GM19193 (cell line): ENCODE results near the gene EEIG1.

ENCODE experiments used
- POLR2A ChIP-seq: IDR thresholded peaks from 4 replicates; pipeline ENCODE4 v1.6.1; 2011; ENCODE audit not compliant: insufficient read depth, insufficient read length; ENCODE audit errors: extremely low read depth

Gene EEIG1

DNA sequence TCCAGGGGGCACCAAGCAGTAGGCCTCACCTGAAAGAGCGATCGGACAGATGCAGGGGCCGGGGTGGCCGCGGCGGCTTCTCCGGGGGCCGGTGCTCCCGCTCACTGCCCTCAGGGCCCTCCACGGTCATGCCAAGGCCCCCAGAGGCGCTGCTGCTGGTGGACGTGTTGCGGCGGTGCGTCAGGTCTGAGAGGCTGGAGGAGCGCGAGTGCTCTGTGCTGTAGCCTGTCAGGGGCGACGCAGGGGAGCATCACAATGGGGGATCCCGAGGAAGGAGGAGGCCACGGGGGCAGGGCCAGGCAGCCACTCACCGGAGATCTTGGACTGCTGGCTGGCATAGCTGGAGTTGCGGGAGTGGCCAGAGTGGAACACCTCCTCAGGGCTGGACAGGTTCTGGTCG is 35.5 kb downstream of the EEIG1 start:
- no peak for TF ChIP-seq POLR2A

- TF ChIP-seq POLR2A = no peak
Observed at GRCh38 chr9:127944586-127945218, 36.1 kb downstream of the EEIG1 start.

GRCh38 chr9:127943731-127944144 is 37.1 kb downstream of the EEIG1 start:
- TF ChIP-seq POLR2A = no peak

DNA sequence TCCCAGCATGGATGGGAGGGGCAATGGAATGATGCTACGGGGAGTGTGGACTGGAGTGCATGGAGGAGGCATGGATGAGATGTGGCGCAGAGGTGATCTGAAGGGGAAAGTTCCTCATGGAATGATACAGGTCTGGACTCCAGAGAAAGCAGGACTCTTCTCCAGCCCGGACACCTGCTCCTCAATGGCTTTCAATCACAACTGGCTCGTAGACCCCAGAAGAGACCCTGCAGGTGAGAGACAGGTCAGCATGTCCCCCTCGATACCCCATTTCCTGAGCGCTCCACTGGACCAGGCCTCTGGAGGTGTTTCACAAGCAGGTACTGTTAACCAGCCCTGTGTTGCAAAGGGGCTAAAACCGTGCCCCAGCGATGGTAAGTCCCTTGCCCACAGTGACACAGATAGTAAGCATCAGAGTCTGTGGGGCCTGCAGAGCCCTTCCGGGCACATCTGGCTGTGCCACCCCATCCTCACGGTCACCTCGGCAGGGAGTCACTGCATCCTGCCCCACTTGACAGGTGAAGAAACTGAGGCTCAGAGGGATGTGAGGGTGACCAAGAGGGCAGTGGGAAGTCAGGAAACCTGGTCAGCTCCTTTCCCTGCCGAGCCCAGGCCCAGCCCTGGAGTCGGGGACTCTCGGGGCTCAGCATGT is 37.7 kb downstream of the EEIG1 start:
- TF ChIP-seq POLR2A = no peak

GRCh38 chr9:127942216-127943010 is 38.4 kb downstream of the EEIG1 start:
- no peak for TF ChIP-seq POLR2A

- TF ChIP-seq POLR2A = no peak
Observed at GRCh38 chr9:127941961-127942215, 38.9 kb downstream of the EEIG1 start.

GRCh38 chr9:127941062-127941960 is 39.5 kb downstream of the EEIG1 start:
- TF ChIP-seq POLR2A = no peak

- TF ChIP-seq POLR2A = no peak
Observed at GRCh38 chr9:127940593-127940992, 40.2 kb downstream of the EEIG1 start.

- no peak for TF ChIP-seq POLR2A
Observed at GRCh38 chr9:127938298-127938690, 42.5 kb downstream of the EEIG1 start.

GRCh38 chr9:127937388-127938297 is 43.1 kb downstream of the EEIG1 start, which contains the start of gene DPM2:
Gene DPM2, minus strand, starts transcription at chr9:127937854. Its CDS starts 34 bp downstream, at chr9:127937820.
- peak; percentile 87 for TF ChIP-seq POLR2A

GRCh38 chr9:127937056-127937387 is 43.8 kb downstream of the EEIG1 start:
- TF ChIP-seq POLR2A = no peak

- no peak for TF ChIP-seq POLR2A
Observed at GRCh38 chr9:127936347-127936852, 44.4 kb downstream of the EEIG1 start.

DNA sequence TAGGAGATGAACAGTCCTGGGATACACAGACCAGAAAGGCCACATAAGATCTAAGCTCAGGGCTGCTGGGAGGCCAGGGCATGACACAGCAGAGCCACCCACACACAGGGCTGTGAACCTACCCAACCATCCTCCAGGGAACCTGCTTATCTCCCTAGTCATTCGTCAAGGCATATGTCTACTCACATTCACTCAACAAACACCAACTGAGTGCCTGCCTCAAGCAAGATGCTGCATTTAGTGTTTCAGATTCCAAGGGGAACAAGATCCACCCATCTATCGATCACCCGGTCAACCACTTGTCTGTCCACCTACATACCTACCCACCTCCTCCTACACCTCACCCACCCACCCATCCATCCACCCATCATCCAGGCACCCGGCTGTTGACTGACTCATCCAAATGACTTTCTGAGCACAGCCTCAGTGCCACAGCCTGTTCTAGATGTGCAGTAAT is 45.0 kb downstream of the EEIG1 start:
- TF ChIP-seq POLR2A = no peak

DNA sequence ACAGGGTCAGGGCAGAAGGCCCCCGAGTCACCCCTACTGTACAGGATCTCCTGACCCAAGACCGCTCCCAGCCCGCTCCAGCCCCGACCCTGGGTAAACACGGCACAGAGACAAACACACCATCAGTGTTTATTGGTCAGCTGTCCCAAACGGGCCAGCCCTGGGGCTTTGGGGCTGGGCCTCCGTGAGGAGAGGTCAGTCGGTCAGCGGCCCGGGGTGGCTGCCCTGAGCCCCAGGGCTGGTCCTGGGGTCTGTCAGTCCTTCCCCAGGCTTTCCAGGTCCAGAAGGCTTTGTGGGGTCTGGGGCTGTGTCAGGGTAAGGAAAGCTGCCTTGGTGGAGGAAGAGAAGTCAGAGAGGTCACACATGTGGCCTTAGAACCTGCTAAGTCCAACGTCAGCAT is 45.8 kb downstream of the EEIG1 start:
- TF ChIP-seq POLR2A = no peak

DNA sequence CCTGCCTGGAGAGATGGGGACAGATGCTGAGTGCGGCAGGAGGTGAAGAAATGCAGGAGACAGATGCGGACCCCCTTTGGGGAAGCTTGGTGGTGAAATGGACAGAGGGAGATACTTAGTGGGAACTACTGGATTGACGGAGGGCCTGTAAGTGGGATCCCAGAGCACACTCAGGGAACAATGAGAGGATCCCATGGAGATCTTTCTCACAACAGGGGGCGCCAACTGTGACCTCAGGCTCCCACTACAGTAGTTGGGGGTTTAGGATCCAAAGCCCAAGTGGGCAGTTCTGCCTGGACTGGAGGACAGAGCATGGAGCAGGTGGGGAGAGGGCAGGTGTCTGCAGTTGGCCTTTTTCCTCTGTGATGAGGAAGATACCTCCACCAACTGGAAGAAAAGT is 46.5 kb downstream of the EEIG1 start:
- TF ChIP-seq POLR2A = no peak
